Measurements from ENCODE around the gene ZNF581. TPM values are rescaled to one million over a fixed set of nuclear protein-coding genes. Genes with fewer than 3 reads are reported as not detected.

ZNF581 gene
- total RNA-seq, 1 donor from 2014 or later: 46.5 TPM

- CTCF ChIA-PET: no interaction called here
- Mint-ChIP-seq H3K4me1 (peaks cover 32% of the 10 kb centered on the region), H3K27me3 (no peaks in the 10 kb centered on the region), H3K4me3 (no peak overlapping the region), H3K36me3 (ENCODE audit: low read depth) (peaks cover 69% of the 10 kb centered on the region), H3K27ac (no peak overlapping the region), H3K9me3 (no peaks in the 10 kb centered on the region)
- POLR2A ChIA-PET: no interaction called here
- TF ChIP-seq CTCF (IDR thresholded peaks at IDR 0.05): no peak
- ATAC-seq (ENCODE audit: low read depth) (no peak), DNase-seq (no peak)
- intact Hi-C loops (cut with micrococcal nuclease): no loop called here
Observed at GRCh38 chr19:55689411-55690108, 46.1 kb downstream of the ZNF581 start.

- ATAC-seq (ENCODE audit: low read depth): no peak
- Mint-ChIP-seq H3K27me3 (no peaks in the 10 kb centered on the region), H3K4me3 (no peak overlapping the region), H3K9me3 (no peaks in the 10 kb centered on the region), H3K36me3 (ENCODE audit: low read depth) (peaks cover 67% of the 10 kb centered on the region), H3K4me1 (peaks cover 32% of the 10 kb centered on the region), H3K27ac (no peak overlapping the region)
- CTCF ChIA-PET: no interaction called here
- no peak for DNase-seq
- POLR2A ChIA-PET: no interaction called here
- TF ChIP-seq CTCF (IDR thresholded peaks at IDR 0.05): no peak
- intact Hi-C loops (cut with micrococcal nuclease): no loop called here
Observed at GRCh38 chr19:55690109-55690768, 46.8 kb downstream of the ZNF581 start.

GRCh38 chr19:55690769-55691545 lies 47.5 kb downstream of the ZNF581 start:
- TF ChIP-seq CTCF (IDR thresholded peaks at IDR 0.05): no peak
- DNase-seq (no peak), ATAC-seq (ENCODE audit: low read depth) (no peak)
- no peaks in the 10 kb centered on the region for H3K9me3 Mint-ChIP-seq
- intact Hi-C loops (cut with micrococcal nuclease): no loop called here
- ChIA-PET CTCF (no interaction called here), POLR2A (no interaction called here)
- H3K36me3 Mint-ChIP-seq (ENCODE audit: low read depth): peaks cover 68% of the 10 kb centered on the region
- H3K27ac Mint-ChIP-seq: no peak overlapping the region
- peaks cover 29% of the 10 kb centered on the region for H3K4me1 Mint-ChIP-seq
- H3K27me3 Mint-ChIP-seq: no peaks in the 10 kb centered on the region
- H3K4me3 Mint-ChIP-seq: no peak overlapping the region

DNA sequence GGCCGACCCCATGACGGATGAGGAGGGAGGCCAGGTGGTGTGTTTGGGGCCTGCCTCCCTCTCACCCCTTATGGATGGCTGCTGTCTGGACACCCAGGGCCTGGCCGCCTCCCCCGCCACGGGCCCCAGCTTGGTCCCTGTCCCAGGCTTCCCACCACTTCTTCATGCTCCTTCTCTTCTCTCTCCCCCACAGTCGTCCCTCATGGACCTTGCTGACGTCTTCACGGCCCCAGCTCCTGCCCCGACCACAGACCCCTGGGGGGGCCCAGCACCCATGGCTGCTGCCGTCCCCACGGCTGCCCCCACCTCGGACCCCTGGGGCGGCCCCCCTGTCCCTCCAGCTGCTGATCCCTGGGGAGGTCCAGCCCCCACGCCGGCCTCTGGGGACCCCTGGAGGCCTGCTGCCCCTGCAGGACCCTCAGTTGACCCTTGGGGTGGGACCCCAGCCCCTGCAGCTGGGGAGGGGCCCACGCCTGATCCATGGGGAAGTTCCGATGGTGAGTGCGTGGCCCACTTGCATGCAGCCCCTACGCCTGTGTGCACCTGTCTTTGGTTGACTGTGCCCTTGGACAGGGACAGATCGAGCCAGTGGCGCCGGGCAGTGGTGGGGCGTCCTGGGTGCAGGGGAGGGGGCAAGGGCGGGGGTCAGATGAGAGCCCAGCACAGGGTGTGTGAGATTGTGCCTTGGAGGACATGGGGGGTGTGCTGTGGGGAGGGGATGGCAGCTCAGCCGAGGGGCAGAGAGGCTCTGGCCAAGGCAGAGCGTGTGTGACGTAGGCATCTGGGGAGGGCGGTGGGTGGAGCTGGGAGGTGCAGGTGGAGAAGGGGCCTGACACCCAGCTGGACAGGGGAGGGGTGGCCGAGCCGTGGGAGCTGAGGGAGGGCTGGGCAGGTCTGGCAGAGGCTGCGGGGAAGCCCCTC lies 48.4 kb downstream of the ZNF581 start:
- POLR2A ChIA-PET: no interaction called here
- ATAC-seq (ENCODE audit: low read depth): no peak

More for the DNA sequence above, 48.4 kb downstream of the ZNF581 start:
- H3K27ac Mint-ChIP-seq: no peak overlapping the region
- H3K4me1 Mint-ChIP-seq: peaks cover 22% of the 10 kb centered on the region
- peaks cover 68% of the 10 kb centered on the region for H3K36me3 Mint-ChIP-seq (ENCODE audit: low read depth)
- no peak overlapping the region for H3K4me3 Mint-ChIP-seq
- no peak for DNase-seq
- no peak for TF ChIP-seq CTCF (IDR thresholded peaks at IDR 0.05)
- no peaks in the 10 kb centered on the region for H3K27me3 Mint-ChIP-seq
- no peaks in the 10 kb centered on the region for H3K9me3 Mint-ChIP-seq
- intact Hi-C loops (cut with micrococcal nuclease): no loop called here
- CTCF ChIA-PET: no interaction called here
